Measurements from ENCODE around the gene KIRREL3. TPM values are rescaled to one million over a fixed set of nuclear protein-coding genes. Genes with fewer than 3 reads are reported as not detected.

The KIRREL3 gene
- polyA plus RNA-seq, 2 of the 4 experiments (the other 2 are of a cell fraction) = 3.0 to 11.0 TPM

- 67% methylated on average over 4 of the region's 4 CpGs for WGBS (ENCODE audit: missing lambda C conversion rate)
- H3K27ac ChIP-seq = peak overlapping the region in 1 of 2 experiments; percentile 63; a peak in 2 of 6 replicates
- POLR2A ChIA-PET = no interaction called here
- no peak for FAIRE-seq
- H3K4me2 ChIP-seq = no peak overlapping the region
- no peaks in the 10 kb centered on the region for H3K9me3 ChIP-seq
- peak in 1 of 2 experiments; percentile 31; a peak in 2 of 6 replicates for ATAC-seq
- H3K4me3 ChIP-seq = no peak overlapping the region
- CTCF ChIA-PET = interaction anchor here (0.7 kb wide), 1 partner anchor 130 kb away, joined by 4 read pairs; no protein-coding TSS in a partner anchor
- peak in 1 of 2 experiments; percentile 21 for DNase-seq (ENCODE audit: low read depth in 1 of 2, low spot score in 1 of 2)
- peaks cover 34% of the 10 kb centered on the region for H3K4me1 ChIP-seq
- no peak for TF ChIP-seq EHMT2 (IDR thresholded peaks at IDR 0.05; ENCODE audit: low read depth)
- TF ChIP-seq CHD4 (IDR thresholded peaks at IDR 0.05; ENCODE audit: borderline replicate concordance) = no peak
- no peak for TF ChIP-seq POLR2A (IDR thresholded peaks at IDR 0.05; ENCODE audit: low read length)
- TF ChIP-seq CEBPB (IDR thresholded peaks at IDR 0.05) = no peak
- no peak for TF ChIP-seq HEYL (CRISPR knock-in tag; IDR thresholded peaks at IDR 0.05)
- TF ChIP-seq KDM5A (IDR thresholded peaks at IDR 0.05) = no peak
- no peak for TF ChIP-seq E2F6 (IDR thresholded peaks at IDR 0.05; ENCODE audit: borderline replicate concordance, low read depth)
- TF ChIP-seq HOXB13 (CRISPR knock-in tag; IDR thresholded peaks at IDR 0.05; ENCODE audit: low read depth) = no peak
- no peak for TF ChIP-seq RARB (CRISPR knock-in tag; IDR thresholded peaks at IDR 0.05)
- no peak for TF ChIP-seq REST (IDR thresholded peaks at IDR 0.05)
- no peak for TF ChIP-seq SREBF2 (IDR thresholded peaks at IDR 0.05)
- no peak for TF ChIP-seq HDAC2 (IDR thresholded peaks at IDR 0.05)
- TF ChIP-seq NPAS2 (CRISPR knock-in tag; IDR thresholded peaks at IDR 0.05; ENCODE audit: borderline replicate concordance) = no peak
- TF ChIP-seq MAX (IDR thresholded peaks at IDR 0.05) = no peak
- TF ChIP-seq HOXA7 (CRISPR knock-in tag; IDR thresholded peaks at IDR 0.05) = no peak
- no peak for TF ChIP-seq CBX2 (IDR thresholded peaks at IDR 0.05; ENCODE audit: borderline replicate concordance, low read depth)
- no peak for TF ChIP-seq CBX8 (IDR thresholded peaks at IDR 0.05)
- no peak for TF ChIP-seq HES2 (IDR thresholded peaks at IDR 0.05)
- TF ChIP-seq ESRRA (IDR thresholded peaks at IDR 0.05; ENCODE audit: borderline replicate concordance, low read length) = no peak
These were observed 79.7 kb downstream of the KIRREL3 start for GRCh38 chr11:126920833-126921232.

- no peak overlapping the region for H3K4me3 ChIP-seq
- CTCF ChIA-PET = interaction anchor here (2.2 kb wide), 1 partner anchor 71 kb away, joined by 6 read pairs; no protein-coding TSS in a partner anchor
- H3K4me1 ChIP-seq = peaks cover 34% of the 10 kb centered on the region
- no peak overlapping the region for H3K4me2 ChIP-seq
- POLR2A ChIA-PET = no interaction called here
- FAIRE-seq (no peak), DNase-seq (ENCODE audit: low read depth in 1 of 2, low spot score in 1 of 2) (no peak), ATAC-seq (no peak)
- H3K9me3 ChIP-seq = no peaks in the 10 kb centered on the region
- 85% methylated on average over 3 of the region's 3 CpGs for WGBS (ENCODE audit: missing lambda C conversion rate)
- peak overlapping the region; percentile 33 to 78; a peak in 4 of 6 replicates for H3K27ac ChIP-seq
- TF ChIP-seq REST (IDR thresholded peaks at IDR 0.05) (no peak), ELK1 (IDR thresholded peaks at IDR 0.05; ENCODE audit: low read depth, low read length) (no peak), KDM5A (IDR thresholded peaks at IDR 0.05) (no peak), RCOR1 (IDR thresholded peaks at IDR 0.05; ENCODE audit: low read depth, low read length) (no peak), RARB (CRISPR knock-in tag; IDR thresholded peaks at IDR 0.05) (no peak), EP300 (IDR thresholded peaks at IDR 0.05) (no peak), NFE2L2 (conservative IDR thresholded peaks at IDR 0.05; ENCODE audit: low read length) (no peak), PHF8 (IDR thresholded peaks at IDR 0.05; ENCODE audit: borderline replicate concordance, low read depth) (no peak), RNF2 (IDR thresholded peaks at IDR 0.05; ENCODE audit: borderline replicate concordance, low read depth) (no peak), POLR2AphosphoS2 (conservative IDR thresholded peaks at IDR 0.05; ENCODE audit: low read length) (no peak), MAX (IDR thresholded peaks at IDR 0.05) (no peak), HOXB5 (CRISPR knock-in tag; IDR thresholded peaks at IDR 0.05) (no peak), HOXB13 (CRISPR knock-in tag; IDR thresholded peaks at IDR 0.05; ENCODE audit: low read depth) (no peak)
These were observed 81.3 kb downstream of the KIRREL3 start for GRCh38 chr11:126919147-126919823.

All from A549 (cell line).